ENCODE results near the gene MAPK8IP3.

DNA sequence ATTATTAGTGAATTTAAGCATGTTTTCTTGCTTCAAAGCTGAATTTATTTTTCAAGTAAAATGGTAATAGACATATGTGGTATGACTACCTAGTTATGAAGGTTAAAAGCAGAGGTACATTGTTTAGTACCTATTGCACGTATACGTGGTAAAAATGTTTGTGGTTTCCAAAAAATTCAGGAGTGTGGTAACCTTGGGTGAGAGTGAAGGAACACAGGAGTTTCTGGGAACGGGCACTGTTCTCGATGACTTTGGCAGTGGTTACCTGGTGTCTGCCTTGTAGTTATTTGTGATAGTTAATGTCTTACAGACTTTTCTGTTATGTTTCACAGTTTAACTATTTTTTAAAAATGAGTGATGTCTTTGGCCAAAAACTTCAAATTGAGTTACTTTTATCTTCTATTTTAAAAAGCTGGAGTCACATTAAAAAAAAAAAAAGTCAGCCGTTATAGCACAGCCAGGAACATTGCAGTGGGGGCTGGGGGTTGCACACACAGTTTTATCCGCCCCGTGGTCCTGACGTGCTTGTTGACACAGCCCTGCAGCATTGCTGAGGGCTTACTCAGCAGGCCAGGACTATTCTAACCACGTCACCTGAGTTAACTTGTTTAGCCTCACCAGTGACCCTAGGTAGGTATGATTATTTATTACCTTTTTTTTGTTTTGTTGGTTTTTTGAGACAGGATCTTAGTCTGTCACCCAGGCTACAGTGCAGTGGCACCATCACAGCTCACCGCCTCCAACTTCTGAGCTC is 17.0 kb upstream of the MAPK8IP3 start:
- TF ChIP-seq, protein P1, sequence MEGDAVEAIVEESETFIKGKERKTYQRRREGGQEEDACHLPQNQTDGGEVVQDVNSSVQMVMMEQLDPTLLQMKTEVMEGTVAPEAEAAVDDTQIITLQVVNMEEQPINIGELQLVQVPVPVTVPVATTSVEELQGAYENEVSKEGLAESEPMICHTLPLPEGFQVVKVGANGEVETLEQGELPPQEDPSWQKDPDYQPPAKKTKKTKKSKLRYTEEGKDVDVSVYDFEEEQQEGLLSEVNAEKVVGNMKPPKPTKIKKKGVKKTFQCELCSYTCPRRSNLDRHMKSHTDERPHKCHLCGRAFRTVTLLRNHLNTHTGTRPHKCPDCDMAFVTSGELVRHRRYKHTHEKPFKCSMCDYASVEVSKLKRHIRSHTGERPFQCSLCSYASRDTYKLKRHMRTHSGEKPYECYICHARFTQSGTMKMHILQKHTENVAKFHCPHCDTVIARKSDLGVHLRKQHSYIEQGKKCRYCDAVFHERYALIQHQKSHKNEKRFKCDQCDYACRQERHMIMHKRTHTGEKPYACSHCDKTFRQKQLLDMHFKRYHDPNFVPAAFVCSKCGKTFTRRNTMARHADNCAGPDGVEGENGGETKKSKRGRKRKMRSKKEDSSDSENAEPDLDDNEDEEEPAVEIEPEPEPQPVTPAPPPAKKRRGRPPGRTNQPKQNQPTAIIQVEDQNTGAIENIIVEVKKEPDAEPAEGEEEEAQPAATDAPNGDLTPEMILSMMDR (IDR thresholded peaks at IDR 0.05), result no peak
- TF ChIP-seq POLR2AphosphoS5 (IDR thresholded peaks at IDR 0.05) (no peak), POLR2A (IDR thresholded peaks at IDR 0.05) (no peak)
